Retinal pigment epithelial cell (primary cell): ENCODE measurements around the gene SRPRB.

Experiments
- DNase-seq: peaks from one replicate; pipeline ENCODE4 v3.0.0-alpha.2; 2010; ENCODE audit warnings: low read depth
- H3K4me3 ChIP-seq: 2 replicates; pipeline ENCODE4 v1.5.1; 2011; ENCODE audit warnings: mild to moderate bottlenecking, low read length, control low read depth, moderate library complexity
- CTCF ChIP-seq: conservative IDR thresholded peaks from 2 replicates; pipeline ENCODE4 v1.5.1; 2011; ENCODE audit warnings: low read depth, low read length, control low read depth, inconsistent platforms

Gene SRPRB

GRCh38 chr3:133827684-133828083 is 22.1 kb downstream of the SRPRB start:
- no peak for TF ChIP-seq CTCF
- no peak for DNase-seq
- H3K4me3 ChIP-seq = no peak overlapping the region

DNA sequence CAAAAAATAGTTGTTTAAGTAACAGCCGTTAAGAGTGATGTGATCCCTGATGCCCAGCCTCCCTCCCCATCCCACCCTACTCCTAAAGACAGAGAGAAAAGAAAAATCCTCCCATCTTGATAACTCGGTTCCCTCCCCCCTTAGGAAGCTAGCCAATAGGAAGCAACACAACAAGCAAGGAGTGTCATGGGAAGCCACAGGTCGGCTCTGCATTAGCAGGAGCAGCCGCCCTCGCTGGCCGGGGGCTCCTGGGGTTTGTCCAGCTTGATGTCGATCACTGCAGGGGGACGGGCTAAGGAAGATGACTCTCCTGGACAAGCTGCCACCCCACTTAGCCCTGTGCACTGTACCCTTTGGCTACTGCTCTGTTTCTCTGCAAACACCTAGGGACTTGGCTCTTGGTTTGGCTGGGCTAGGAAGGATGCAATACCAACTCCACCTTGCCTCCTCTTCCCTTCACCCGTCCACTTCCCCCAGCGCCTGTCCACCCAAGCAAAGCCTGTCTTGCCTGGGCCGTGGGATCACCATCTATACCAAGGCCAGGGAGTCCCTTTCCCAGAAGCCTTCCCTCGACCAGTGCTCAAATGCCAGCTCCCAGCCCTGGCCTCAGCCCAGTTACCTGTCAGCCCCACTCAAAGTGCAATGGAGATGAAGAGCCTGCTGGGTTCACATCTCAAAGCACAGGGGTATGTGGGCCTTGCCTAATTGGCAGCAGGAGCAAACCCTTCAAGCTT is 23.1 kb downstream of the SRPRB start:
- TF ChIP-seq CTCF = no peak
- DNase-seq = no peak
- no peak overlapping the region for H3K4me3 ChIP-seq

GRCh38 chr3:133829310-133829707 is 23.7 kb downstream of the SRPRB start:
- no peak for DNase-seq
- no peak for TF ChIP-seq CTCF
- no peak overlapping the region for H3K4me3 ChIP-seq

DNA sequence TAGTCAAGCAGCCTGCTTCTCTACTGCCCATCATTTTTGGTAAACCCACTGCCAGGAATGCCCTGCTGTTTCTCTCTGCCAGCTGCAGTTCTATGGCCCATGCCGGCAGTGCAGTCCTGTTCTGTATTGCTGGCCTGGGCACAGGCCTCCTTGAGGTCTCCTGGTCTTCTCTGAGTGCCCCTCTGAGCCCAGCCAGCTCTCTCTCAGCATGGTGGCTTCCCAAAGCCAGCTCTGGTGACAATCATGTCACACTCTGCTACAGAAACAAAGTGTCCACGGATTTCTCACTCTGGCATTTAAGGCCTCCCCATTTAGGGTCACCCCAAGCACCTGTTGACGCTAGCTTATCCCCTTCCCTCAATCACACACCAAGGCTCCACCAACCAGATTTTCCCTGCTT is 24.5 kb downstream of the SRPRB start:
- H3K4me3 ChIP-seq = no peak overlapping the region
- no peak for TF ChIP-seq CTCF
- no peak for DNase-seq

DNA sequence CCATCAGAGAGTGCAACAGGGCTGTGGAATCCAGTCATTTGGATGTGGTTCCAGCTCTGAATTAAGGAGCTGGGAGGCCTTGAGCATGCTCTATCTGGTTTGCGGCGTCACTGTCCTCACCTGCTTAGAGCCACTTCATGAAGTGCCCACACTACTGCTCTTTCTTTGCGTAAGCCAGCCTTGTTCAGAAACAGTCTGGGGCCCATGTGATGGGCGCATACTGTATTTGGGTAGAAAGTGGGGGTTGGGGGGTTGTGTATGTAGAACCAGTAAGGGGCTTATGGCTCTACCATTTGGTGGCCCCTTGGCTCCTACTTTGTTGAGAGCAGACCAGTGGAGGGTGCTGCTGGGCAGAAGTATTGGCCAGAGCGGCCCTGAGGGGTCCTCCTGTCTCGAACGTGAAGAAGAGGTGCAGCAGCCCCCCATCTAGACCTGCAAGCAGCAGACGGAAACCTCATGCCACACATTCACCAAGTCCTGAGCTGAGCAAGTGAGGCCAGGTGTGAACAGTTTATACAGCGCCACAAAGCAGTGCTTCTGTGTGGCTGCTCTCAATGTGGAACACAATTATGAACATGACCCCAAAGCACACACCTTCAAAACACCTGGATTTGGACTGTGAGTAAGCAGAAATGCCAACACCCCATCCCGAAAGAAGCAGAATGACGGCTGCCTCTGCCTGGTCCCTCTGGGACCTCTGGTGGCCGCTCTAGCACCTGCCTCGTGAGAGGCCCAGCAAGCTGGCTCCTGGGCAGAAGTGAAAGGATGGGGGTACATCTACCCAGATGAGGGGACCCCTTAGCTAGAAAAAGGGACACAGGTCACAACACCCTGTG is 26.6 kb downstream of the SRPRB start:
- no peak overlapping the region for H3K4me3 ChIP-seq
- TF ChIP-seq CTCF = peak; percentile 14

GRCh38 chr3:133832802-133833144 is 27.2 kb downstream of the SRPRB start:
- TF ChIP-seq CTCF = no peak
- no peak overlapping the region for H3K4me3 ChIP-seq
- DNase-seq = no peak

More for the DNA sequence above, 26.6 kb downstream of the SRPRB start:
- DNase-seq = no peak

GRCh38 chr3:133833267-133833666 is 27.7 kb downstream of the SRPRB start:
- no peak for TF ChIP-seq CTCF
- no peak overlapping the region for H3K4me3 ChIP-seq
- no peak for DNase-seq
